ENCODE data around the gene FBXO21. TPM values are rescaled to one million over a fixed set of nuclear protein-coding genes. Genes with fewer than 3 reads are reported as not detected.

FBXO21 gene
- total and polyA plus RNA-seq, 4 donors: 9.7 to 111 (median 29.4) TPM

DNA sequence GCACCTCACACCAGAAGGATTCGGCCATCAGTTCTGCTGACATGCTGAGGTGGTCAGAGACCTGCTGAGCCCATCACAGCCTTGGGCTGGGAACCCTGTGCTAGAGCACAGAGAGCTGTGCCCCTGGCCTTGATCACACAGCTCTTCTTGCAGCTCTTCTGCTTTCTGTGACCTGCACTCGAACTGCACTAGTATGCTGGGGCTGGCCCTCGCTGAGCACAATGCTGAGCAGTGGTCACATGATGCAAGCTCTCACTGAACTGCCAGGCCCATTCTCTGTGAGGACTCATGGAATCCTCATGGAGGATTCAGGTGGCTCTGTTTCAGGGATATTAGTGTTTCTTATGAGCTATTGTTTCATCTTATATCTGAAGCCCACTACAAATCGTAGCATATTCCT is 22.5 kb downstream of the FBXO21 start:
- peaks cover 40 to 59% (median 41%) of the 10 kb centered on the region in 4 donors for H3K36me3 ChIP-seq (ENCODE audit: control insufficient read depth in 4 of 4, insufficient read depth in 4 of 4, low read length in 4 of 4)
- H3K4me1 ChIP-seq (ENCODE audit: control insufficient read depth in 5 of 5, insufficient read depth in 5 of 5, low read length in 5 of 5): no peaks in the 10 kb centered on the region

GRCh38 chr12:117166107-117166506 is 24.2 kb downstream of the FBXO21 start:
- H3K9me3 ChIP-seq (ENCODE audit: control insufficient read depth in 4 of 4, insufficient read depth in 3 of 4, low read length in 3 of 4): no peaks in the 10 kb centered on the region
- H3K4me3 ChIP-seq: no peak overlapping the region
- ATAC-seq (ENCODE audit: insufficient read depth, low FRiP score): no peak
- H3K27me3 ChIP-seq (ENCODE audit: control insufficient read depth in 3 of 3, insufficient read depth in 3 of 3, low read length in 2 of 3): no peaks in the 10 kb centered on the region
- no peak overlapping the region for H3K27ac ChIP-seq (ENCODE audit: low read depth in 1 of 2, low read length in 1 of 2)
- no peaks in the 10 kb centered on the region for H3K4me1 ChIP-seq (ENCODE audit: control insufficient read depth in 5 of 5, insufficient read depth in 5 of 5, low read length in 5 of 5)
- H3K36me3 ChIP-seq (ENCODE audit: control insufficient read depth in 4 of 4, insufficient read depth in 4 of 4, low read length in 4 of 4): peaks cover 42 to 54% (median 46%) of the 10 kb centered on the region in 4 donors
- DNase-seq: no peak
- no peak overlapping the region for H3K9ac ChIP-seq (ENCODE audit: insufficient read depth in 1 of 2, low read length in 2 of 2)
- WGBS, 2 donors: 90 to 97% methylated on average over 4 of the region's 4 CpGs
- TF ChIP-seq, protein P1, sequence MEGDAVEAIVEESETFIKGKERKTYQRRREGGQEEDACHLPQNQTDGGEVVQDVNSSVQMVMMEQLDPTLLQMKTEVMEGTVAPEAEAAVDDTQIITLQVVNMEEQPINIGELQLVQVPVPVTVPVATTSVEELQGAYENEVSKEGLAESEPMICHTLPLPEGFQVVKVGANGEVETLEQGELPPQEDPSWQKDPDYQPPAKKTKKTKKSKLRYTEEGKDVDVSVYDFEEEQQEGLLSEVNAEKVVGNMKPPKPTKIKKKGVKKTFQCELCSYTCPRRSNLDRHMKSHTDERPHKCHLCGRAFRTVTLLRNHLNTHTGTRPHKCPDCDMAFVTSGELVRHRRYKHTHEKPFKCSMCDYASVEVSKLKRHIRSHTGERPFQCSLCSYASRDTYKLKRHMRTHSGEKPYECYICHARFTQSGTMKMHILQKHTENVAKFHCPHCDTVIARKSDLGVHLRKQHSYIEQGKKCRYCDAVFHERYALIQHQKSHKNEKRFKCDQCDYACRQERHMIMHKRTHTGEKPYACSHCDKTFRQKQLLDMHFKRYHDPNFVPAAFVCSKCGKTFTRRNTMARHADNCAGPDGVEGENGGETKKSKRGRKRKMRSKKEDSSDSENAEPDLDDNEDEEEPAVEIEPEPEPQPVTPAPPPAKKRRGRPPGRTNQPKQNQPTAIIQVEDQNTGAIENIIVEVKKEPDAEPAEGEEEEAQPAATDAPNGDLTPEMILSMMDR (IDR thresholded peaks at IDR 0.05; ENCODE audit: control extremely low read depth, extremely low read depth): no peak

More for the DNA sequence above, 22.5 kb downstream of the FBXO21 start:
- H3K9me3 ChIP-seq (ENCODE audit: control insufficient read depth in 4 of 4, insufficient read depth in 3 of 4, low read length in 3 of 4): no peaks in the 10 kb centered on the region
- no peak overlapping the region for H3K4me3 ChIP-seq
- ATAC-seq (ENCODE audit: insufficient read depth, low FRiP score): no peak
- no peak for DNase-seq
- TF ChIP-seq, protein P1 (IDR thresholded peaks at IDR 0.05; ENCODE audit: control extremely low read depth, extremely low read depth): no peak
- H3K9ac ChIP-seq (ENCODE audit: insufficient read depth in 1 of 2, low read length in 2 of 2): no peak overlapping the region
- no peaks in the 10 kb centered on the region for H3K27me3 ChIP-seq (ENCODE audit: control insufficient read depth in 3 of 3, insufficient read depth in 3 of 3, low read length in 2 of 3)
- WGBS, 2 donors: 86 to 92% methylated on average over 4 of the region's 4 CpGs
- no peak overlapping the region for H3K27ac ChIP-seq (ENCODE audit: low read depth in 1 of 2, low read length in 1 of 2)

GRCh38 chr12:117165342-117165741 is 24.9 kb downstream of the FBXO21 start:
- no peak for ATAC-seq (ENCODE audit: insufficient read depth, low FRiP score)
- Histone ChIP-seq H3K27ac (ENCODE audit: low read depth in 1 of 2, low read length in 1 of 2) (no peak overlapping the region), H3K9me3 (ENCODE audit: control insufficient read depth in 4 of 4, insufficient read depth in 3 of 4, low read length in 3 of 4) (no peaks in the 10 kb centered on the region), H3K4me3 (no peak overlapping the region), H3K4me1 (ENCODE audit: control insufficient read depth in 5 of 5, insufficient read depth in 5 of 5, low read length in 5 of 5) (no peaks in the 10 kb centered on the region), H3K9ac (ENCODE audit: insufficient read depth in 1 of 2, low read length in 2 of 2) (no peak overlapping the region), H3K36me3 (ENCODE audit: control insufficient read depth in 4 of 4, insufficient read depth in 4 of 4, low read length in 4 of 4) (peaks cover 40 to 50% (median 47%) of the 10 kb centered on the region in 4 donors), H3K27me3 (ENCODE audit: control insufficient read depth in 3 of 3, insufficient read depth in 3 of 3, low read length in 2 of 3) (no peaks in the 10 kb centered on the region)
- TF ChIP-seq, protein P1 (IDR thresholded peaks at IDR 0.05; ENCODE audit: control extremely low read depth, extremely low read depth): no peak
- DNase-seq: no peak
- 78 to 88% methylated on average over 5 of the region's 5 CpGs for WGBS, 2 donors

DNA sequence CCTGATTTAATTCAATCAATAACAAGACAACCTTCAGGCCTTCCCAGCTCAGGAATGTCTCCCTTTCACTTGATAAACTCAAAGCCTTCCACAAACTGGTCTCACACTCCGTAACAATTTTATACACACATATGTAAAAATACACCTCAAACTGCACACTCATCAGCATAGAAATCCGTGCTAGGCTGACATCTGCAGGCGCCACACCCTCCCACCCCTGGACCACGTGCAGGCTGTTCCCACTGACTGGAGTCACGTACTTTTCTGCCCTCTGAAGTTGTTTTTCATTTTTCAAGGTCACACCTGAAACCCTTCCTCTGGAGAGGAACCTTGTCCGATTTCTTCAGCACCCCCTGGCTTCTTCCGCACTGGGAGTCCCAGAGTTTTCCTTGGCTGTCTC is 27.6 kb downstream of the FBXO21 start:
- Histone ChIP-seq H3K4me1 (ENCODE audit: control insufficient read depth in 5 of 5, insufficient read depth in 5 of 5, low read length in 5 of 5) (no peaks in the 10 kb centered on the region), H3K27ac (ENCODE audit: low read depth in 1 of 2, low read length in 1 of 2) (no peak overlapping the region), H3K4me3 (no peak overlapping the region), H3K9me3 (ENCODE audit: control insufficient read depth in 4 of 4, insufficient read depth in 3 of 4, low read length in 3 of 4) (no peaks in the 10 kb centered on the region), H3K27me3 (ENCODE audit: control insufficient read depth in 3 of 3, insufficient read depth in 3 of 3, low read length in 2 of 3) (no peaks in the 10 kb centered on the region), H3K36me3 (ENCODE audit: control insufficient read depth in 4 of 4, insufficient read depth in 4 of 4, low read length in 4 of 4) (peaks cover 38 to 56% (median 47%) of the 10 kb centered on the region in 4 donors), H3K9ac (ENCODE audit: insufficient read depth in 1 of 2, low read length in 2 of 2) (no peak overlapping the region)
- 79 to 82% methylated on average over 7 of the region's 7 CpGs for WGBS, 2 donors
- ATAC-seq (ENCODE audit: insufficient read depth, low FRiP score) (no peak), DNase-seq (no peak)
- TF ChIP-seq, protein P1 (IDR thresholded peaks at IDR 0.05; ENCODE audit: control extremely low read depth, extremely low read depth): no peak

Data from lung (tissue), 12 donors.